Measurements from ENCODE around the gene ATG7. TPM values are rescaled to one million over a fixed set of nuclear protein-coding genes. Genes with fewer than 3 reads are reported as not detected.

ATG7 gene
- total RNA-seq, 2 experiments from 2014 or later: 21.7 to 28.4 TPM

- no peak overlapping the region for H3K27ac ChIP-seq (ENCODE audit: low read depth, low read length, poor library complexity, severe bottlenecking)
- intact Hi-C loops (cut with micrococcal nuclease; ENCODE audit: unreplicated experiment): no loop called here
- no peak overlapping the region for H2AFZ ChIP-seq (ENCODE audit: low read length)
- no peak for DNase-seq (ENCODE audit: low spot score)
- H3K9me3 ChIP-seq (ENCODE audit: low read length): no peaks in the 10 kb centered on the region
- TF ChIP-seq CTCF (conservative IDR thresholded peaks at IDR 0.05; ENCODE audit: low read length) (no peak), EZH2phosphoT487 (IDR thresholded peaks at IDR 0.05; ENCODE audit: borderline replicate concordance, low read depth, low read length) (no peak)
- H4K20me1 ChIP-seq (ENCODE audit: insufficient read depth, low read length): no peaks in the 10 kb centered on the region
- H3K36me3 ChIP-seq (ENCODE audit: insufficient read depth, low read length): no peaks in the 10 kb centered on the region
- H3K9me2 ChIP-seq (ENCODE audit: insufficient read depth, low read length): no peaks in the 10 kb centered on the region
- H3K4me1 ChIP-seq (ENCODE audit: insufficient read depth, low read length, poor library complexity, severe bottlenecking): peaks cover 10% of the 10 kb centered on the region
- ChIA-PET CTCF (ENCODE audit: unreplicated experiment) (no interaction called here), POLR2A (no interaction called here)
- no peaks in the 10 kb centered on the region for H3K79me2 ChIP-seq (ENCODE audit: insufficient read depth, low read depth, low read length)
- BruUV-seq (replicated peaks): no TSS peak
- no peak overlapping the region for H3K4me2 ChIP-seq (ENCODE audit: low read length)
- no peak overlapping the region for H3K4me3 ChIP-seq (ENCODE audit: low read depth, low read length, poor library complexity, severe bottlenecking)
These were observed 272.4 kb downstream of the ATG7 start for GRCh38 chr3:11544412-11545181.

DNA sequence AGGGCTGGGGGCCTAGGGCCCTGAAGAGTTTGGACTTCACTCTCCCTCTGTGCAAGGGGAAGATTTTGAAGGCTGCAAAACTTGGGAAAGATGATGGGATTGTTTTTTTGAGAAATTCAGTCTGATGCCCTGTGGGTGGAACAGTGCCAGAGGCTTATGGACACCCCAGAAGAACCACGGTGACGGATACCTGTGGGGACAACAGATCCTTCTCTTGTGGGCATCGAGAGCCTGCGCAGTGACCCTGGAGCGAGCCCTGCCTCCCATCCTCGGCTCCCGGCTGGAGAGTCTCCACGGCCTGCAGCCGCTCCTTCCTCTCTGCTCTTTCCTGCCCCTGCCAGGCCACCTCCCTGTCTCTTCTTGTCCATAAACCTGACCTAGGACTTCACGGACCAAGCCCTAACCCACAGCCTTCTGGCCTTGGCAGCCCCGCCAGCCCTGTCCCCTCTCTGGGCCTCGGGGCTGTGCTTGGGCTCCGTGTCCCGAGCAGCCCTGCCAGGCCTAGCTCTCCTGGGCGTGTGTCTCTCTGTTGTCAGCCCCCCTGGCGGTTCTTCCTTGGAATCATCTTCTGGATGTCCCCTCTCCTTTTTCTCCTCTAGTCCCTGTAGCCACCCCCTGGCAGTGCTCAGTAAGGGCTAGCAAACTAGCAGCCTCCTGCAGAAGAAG, 273.1 kb downstream of the ATG7 start:
- intact Hi-C loops (cut with micrococcal nuclease; ENCODE audit: unreplicated experiment): no loop called here
- H3K79me2 ChIP-seq (ENCODE audit: insufficient read depth, low read depth, low read length): no peaks in the 10 kb centered on the region
- CTCF ChIA-PET (ENCODE audit: unreplicated experiment): no interaction called here
- no peak for DNase-seq (ENCODE audit: low spot score)
- peaks cover 17% of the 10 kb centered on the region for H3K4me1 ChIP-seq (ENCODE audit: insufficient read depth, low read length, poor library complexity, severe bottlenecking)
- H3K4me3 ChIP-seq (ENCODE audit: low read depth, low read length, poor library complexity, severe bottlenecking): no peak overlapping the region
- H3K27ac ChIP-seq (ENCODE audit: low read depth, low read length, poor library complexity, severe bottlenecking): no peak overlapping the region
- H3K9me2 ChIP-seq (ENCODE audit: insufficient read depth, low read length): no peaks in the 10 kb centered on the region
- no peaks in the 10 kb centered on the region for H3K9me3 ChIP-seq (ENCODE audit: low read length)
- no TSS peak for BruUV-seq (replicated peaks)
- H2AFZ ChIP-seq (ENCODE audit: low read length): no peak overlapping the region
- no peak for TF ChIP-seq CTCF (conservative IDR thresholded peaks at IDR 0.05; ENCODE audit: low read length)
- TF ChIP-seq EZH2phosphoT487 (IDR thresholded peaks at IDR 0.05; ENCODE audit: borderline replicate concordance, low read depth, low read length): no peak
- H3K4me2 ChIP-seq (ENCODE audit: low read length): no peak overlapping the region
- no peaks in the 10 kb centered on the region for H4K20me1 ChIP-seq (ENCODE audit: insufficient read depth, low read length)
- POLR2A ChIA-PET: no interaction called here
- no peaks in the 10 kb centered on the region for H3K36me3 ChIP-seq (ENCODE audit: insufficient read depth, low read length)

Data from OCI-LY7 (cell line).